SU-DHL-6 (cell line): ENCODE data around the gene KATNBL1.

Source experiments
- EZH2phosphoT487 ChIP-seq: fragments of 200-600 bp; sonication (generic), shearing (Covaris generic); conservative IDR thresholded peaks from 2 replicates; pipeline ENCODE4 v1.6.1; 2018; ENCODE audit warnings: mild to moderate bottlenecking, antibody characterized with exemption, low read length, moderate library complexity, mixed read lengths
- TF ChIP-seq, protein P1 (sequence below): fragments of 200-600 bp; sonication (generic); IDR thresholded peaks from one replicate; pipeline ENCODE4 v1.5.1; 2017; ENCODE audit warnings: antibody characterized with exemption, mild to moderate bottlenecking, low read length, moderate library complexity; ENCODE audit not compliant: insufficient read depth, poor library complexity, severe bottlenecking

- TF ChIP-seq, protein P1, sequence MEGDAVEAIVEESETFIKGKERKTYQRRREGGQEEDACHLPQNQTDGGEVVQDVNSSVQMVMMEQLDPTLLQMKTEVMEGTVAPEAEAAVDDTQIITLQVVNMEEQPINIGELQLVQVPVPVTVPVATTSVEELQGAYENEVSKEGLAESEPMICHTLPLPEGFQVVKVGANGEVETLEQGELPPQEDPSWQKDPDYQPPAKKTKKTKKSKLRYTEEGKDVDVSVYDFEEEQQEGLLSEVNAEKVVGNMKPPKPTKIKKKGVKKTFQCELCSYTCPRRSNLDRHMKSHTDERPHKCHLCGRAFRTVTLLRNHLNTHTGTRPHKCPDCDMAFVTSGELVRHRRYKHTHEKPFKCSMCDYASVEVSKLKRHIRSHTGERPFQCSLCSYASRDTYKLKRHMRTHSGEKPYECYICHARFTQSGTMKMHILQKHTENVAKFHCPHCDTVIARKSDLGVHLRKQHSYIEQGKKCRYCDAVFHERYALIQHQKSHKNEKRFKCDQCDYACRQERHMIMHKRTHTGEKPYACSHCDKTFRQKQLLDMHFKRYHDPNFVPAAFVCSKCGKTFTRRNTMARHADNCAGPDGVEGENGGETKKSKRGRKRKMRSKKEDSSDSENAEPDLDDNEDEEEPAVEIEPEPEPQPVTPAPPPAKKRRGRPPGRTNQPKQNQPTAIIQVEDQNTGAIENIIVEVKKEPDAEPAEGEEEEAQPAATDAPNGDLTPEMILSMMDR: no peak
- TF ChIP-seq EZH2phosphoT487: no peak
These were observed 32.4 kb upstream of the KATNBL1 start for GRCh38 chr15:34242331-34242710.
